GM10266 (cell line): ENCODE results near the gene FMNL3.
A peak's percentile ranks its signal among the peaks of the same experiment; 100 is the strongest.
"Not testable (repeated sequence)": the region's sequence is repeated elsewhere in the genome, so short reads cannot be mapped to it uniquely, and the experiment has no call there.

Experiments
- DNase-seq: peaks from one replicate; pipeline ENCODE4 v3.0.0; 2012; ENCODE audit errors: extremely low spot score
- TF ChIP-seq, protein P1 (sequence below): IDR thresholded peaks from 2 replicates; pipeline ENCODE4 v1.5.1; 2012; ENCODE audit warnings: mild to moderate bottlenecking, low read depth; ENCODE audit not compliant: control insufficient read depth, insufficient read depth; ENCODE audit errors: missing control alignments

Gene FMNL3

DNA sequence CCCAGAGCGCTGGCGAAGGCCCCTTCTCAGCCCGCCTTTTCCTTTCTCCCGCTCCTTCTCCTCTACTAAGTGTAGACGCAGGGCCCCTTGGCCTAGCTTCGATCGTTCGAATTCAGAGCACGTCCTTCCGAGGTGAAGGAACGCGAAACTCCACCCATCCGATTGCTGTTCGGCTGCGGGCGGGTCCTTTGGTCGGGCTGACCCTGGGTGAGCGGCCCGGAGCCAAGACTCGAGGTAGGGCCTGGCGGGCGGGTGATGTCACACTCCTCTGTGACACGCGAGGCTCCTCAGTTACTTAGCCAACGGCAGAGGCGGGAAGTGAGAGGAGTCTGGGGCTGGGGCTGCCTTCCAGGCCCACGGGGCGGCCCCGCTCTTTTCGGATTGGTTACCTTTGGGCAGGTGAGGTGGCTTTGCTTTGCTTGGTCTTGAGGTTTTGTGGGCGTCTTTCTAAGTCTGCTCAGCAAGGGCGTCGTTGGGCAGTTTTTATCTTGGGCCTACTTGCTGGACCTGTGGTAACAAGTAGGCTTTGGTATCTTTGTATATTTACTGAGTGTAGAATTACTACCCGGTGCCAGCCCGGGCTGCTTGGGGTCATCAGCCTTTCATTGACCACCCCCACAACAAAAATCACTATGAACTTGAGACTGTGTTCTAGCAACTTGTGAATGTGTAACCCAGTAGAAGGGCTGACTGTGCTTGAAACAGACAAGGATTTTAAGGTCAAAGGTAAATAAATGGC lies 34.8 kb upstream of the FMNL3 start:
- TF ChIP-seq, protein P1, sequence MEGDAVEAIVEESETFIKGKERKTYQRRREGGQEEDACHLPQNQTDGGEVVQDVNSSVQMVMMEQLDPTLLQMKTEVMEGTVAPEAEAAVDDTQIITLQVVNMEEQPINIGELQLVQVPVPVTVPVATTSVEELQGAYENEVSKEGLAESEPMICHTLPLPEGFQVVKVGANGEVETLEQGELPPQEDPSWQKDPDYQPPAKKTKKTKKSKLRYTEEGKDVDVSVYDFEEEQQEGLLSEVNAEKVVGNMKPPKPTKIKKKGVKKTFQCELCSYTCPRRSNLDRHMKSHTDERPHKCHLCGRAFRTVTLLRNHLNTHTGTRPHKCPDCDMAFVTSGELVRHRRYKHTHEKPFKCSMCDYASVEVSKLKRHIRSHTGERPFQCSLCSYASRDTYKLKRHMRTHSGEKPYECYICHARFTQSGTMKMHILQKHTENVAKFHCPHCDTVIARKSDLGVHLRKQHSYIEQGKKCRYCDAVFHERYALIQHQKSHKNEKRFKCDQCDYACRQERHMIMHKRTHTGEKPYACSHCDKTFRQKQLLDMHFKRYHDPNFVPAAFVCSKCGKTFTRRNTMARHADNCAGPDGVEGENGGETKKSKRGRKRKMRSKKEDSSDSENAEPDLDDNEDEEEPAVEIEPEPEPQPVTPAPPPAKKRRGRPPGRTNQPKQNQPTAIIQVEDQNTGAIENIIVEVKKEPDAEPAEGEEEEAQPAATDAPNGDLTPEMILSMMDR: no peak
- DNase-seq: peak; percentile 67

GRCh38 chr12:49740930-49741881 lies 34.0 kb upstream of the FMNL3 start, which contains the start of gene TMBIM6:
TSS of gene TMBIM6 (plus strand) at chr12:49741557. CDS start at chr12:49752494, 10,937 bp downstream.
- TF ChIP-seq, protein P1: peak; percentile 89
- peak; percentile 93 for DNase-seq

GRCh38 chr12:49740277-49740676 lies 33.1 kb upstream of the FMNL3 start:
- DNase-seq: not testable (repeated sequence)

DNA sequence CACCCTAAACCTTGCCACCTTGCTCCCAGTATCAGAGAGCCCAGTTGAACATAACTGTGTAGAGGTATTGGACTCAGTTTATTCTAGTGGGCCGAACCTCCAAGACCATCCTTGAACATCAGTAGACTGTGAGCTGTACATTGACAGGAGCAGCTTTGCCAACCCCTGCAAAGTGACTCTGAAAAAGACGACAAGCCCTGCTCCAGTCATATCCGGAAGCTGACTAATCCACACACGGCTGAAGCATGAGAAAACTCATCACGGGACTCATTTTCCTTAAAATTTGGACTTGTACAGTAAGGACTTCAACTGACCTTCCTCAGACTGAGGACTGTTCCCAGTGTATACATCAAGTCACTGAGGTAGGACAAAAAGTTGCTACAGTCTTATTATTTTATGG lies 31.5 kb upstream of the FMNL3 start:
- not testable (repeated sequence) for DNase-seq

DNA sequence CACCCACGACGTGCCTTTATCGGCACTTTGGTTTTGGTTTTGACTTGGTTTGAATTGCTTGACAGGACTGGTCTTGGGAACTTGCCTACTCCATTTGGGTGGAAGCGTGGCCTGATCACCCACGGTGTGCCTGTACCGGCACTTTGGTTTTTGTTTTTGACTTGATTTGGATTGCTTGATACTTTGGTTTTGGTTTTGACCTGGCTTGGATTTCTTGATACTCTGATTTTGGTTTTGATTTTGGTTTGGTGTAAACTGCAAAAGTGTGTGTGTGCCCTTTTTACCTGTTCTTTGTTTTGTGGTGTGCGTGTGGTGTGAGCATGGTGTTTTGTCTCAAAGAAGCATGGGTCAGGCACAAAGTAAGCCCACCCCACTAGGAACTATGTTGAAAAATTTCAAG lies 27.7 kb upstream of the FMNL3 start:
- DNase-seq: not testable (repeated sequence)

DNA sequence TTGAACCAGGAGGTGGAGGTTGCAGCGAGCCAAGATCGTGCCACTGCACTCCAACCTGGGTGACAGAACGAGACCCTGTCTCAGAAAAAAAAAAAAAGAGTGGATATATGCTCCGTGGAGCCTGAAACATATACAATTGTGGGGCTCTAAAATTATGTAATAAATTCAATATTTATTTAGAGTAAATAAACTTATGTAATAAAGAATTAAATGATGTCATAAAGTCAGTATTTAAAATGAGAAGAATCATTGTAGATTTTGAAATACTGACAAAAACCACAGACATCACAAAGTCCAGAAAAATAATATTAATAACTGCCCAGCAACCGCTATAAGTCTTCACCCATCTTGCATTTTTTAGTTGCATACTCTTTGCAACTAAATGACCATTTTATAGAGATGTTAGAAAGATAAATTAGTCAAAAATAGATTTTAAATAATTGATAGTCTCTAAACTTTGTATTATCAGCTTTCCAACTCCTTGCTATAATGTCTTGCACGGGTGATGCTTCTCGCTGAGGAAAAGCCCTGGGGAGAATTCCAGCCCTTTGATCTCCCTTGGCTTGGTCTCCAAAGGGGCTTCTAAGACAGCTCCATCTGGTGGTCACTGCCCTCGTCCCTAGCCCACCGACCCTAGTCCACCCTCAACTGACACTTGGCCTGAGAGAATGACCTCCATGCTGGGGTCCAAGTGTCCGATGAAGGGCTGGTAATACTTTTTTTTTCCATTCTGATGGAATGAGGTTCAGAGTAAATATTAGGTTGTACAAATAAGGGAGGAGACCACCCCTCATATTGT lies 26.2 kb upstream of the FMNL3 start:
- no peak for DNase-seq
- TF ChIP-seq, protein P1: no peak

- TF ChIP-seq, protein P1: no peak
- no peak for DNase-seq
Measured at GRCh38 chr12:49730568-49731101, 23.4 kb upstream of the FMNL3 start.

- TF ChIP-seq, protein P1: no peak
- no peak for DNase-seq
Measured at GRCh38 chr12:49730050-49730449, 22.8 kb upstream of the FMNL3 start.
